CD14-positive monocyte (primary cell): ENCODE results near the gene PIGM. TPM values are rescaled to one million over a fixed set of nuclear protein-coding genes. Genes with fewer than 3 reads are reported as not detected.

Experiments
- DNase-seq, 3 donors: peaks; one replicate each; pipeline ENCODE4 v3.0.0-alpha.2; 2011 to 2022
- H2AFZ ChIP-seq: 2 replicates; pipeline ENCODE4 v1.6.0; 2012; ENCODE audit warnings: mild to moderate bottlenecking, low read depth, low read length, inconsistent platforms; ENCODE audit not compliant: insufficient read depth, poor library complexity, severe bottlenecking
- H3K27ac ChIP-seq, 2 donors: 1 replicate in 1 of 2; 2 replicates in 1 of 2; pipeline ENCODE4 v1.5.1; 2012 to 2013; ENCODE audit warnings: low read length in 2 of 2, control low read depth in 1 of 2, inconsistent platforms in 1 of 2, low read depth in 1 of 2, mild to moderate bottlenecking in 1 of 2
- H3K27me3 ChIP-seq, 2 donors: one replicate each; pipeline versions ENCODE4 v1.6.0 to v1.6.1; 2011 to 2013; ENCODE audit warnings: low read length in 2 of 2; ENCODE audit not compliant: control insufficient read depth in 2 of 2, insufficient read depth in 2 of 2
- H3K36me3 ChIP-seq, 2 donors: replicated peaks in 1 of 2; 1 replicate in 1 of 2; 2 replicates in 1 of 2; pipeline versions ENCODE4 v1.5.1 to v1.6.1; 2012 to 2013; ENCODE audit warnings: low read length in 2 of 2, control low read depth in 1 of 2, inconsistent platforms in 1 of 2, mild to moderate bottlenecking in 1 of 2; ENCODE audit not compliant: insufficient read depth in 2 of 2, control insufficient read depth in 1 of 2
- H3K4me1 ChIP-seq, 2 donors: 1 replicate in 1 of 2; 2 replicates in 1 of 2; pipeline versions ENCODE4 v1.5.1 to v1.6.1; 2012 to 2013; ENCODE audit warnings: low read length in 2 of 2, control low read depth in 1 of 2, inconsistent platforms in 1 of 2, mild to moderate bottlenecking in 1 of 2, moderate library complexity in 1 of 2; ENCODE audit not compliant: insufficient read depth in 2 of 2, control insufficient read depth in 1 of 2
- H3K4me2 ChIP-seq: replicated peaks from 2 replicates; pipeline ENCODE3; 2012; ENCODE audit warnings: low read length, moderate library complexity, mild to moderate bottlenecking; ENCODE audit not compliant: poor library complexity, severe bottlenecking; ENCODE audit errors: extremely low read depth
- H3K4me3 ChIP-seq, 3 experiments: fragments of 200-600 bp in 1 of 3; sonication (generic) in 1 of 3; replicated peaks in 1 of 3; 1 replicate in 2 of 3; 2 replicates in 1 of 3; pipeline ENCODE4 v1.5.1; 2011 to 2013; ENCODE audit warnings: low read length in 3 of 3, mild to moderate bottlenecking in 3 of 3, control low read depth in 2 of 3, low read depth in 2 of 3, inconsistent platforms in 1 of 3, moderate library complexity in 1 of 3
- H3K79me2 ChIP-seq: 2 replicates; pipeline ENCODE4 v1.6.0; 2012; ENCODE audit warnings: mild to moderate bottlenecking, control low read depth, inconsistent platforms, low read length, moderate library complexity; ENCODE audit not compliant: insufficient read depth
- H3K9ac ChIP-seq: 2 replicates; pipeline ENCODE4 v1.6.0; 2017; ENCODE audit warnings: low read length, mild to moderate bottlenecking; ENCODE audit not compliant: insufficient read depth, poor library complexity, severe bottlenecking
- H3K9me3 ChIP-seq, 2 donors: replicated peaks in 1 of 2; 1 replicate in 1 of 2; 2 replicates in 1 of 2; pipeline versions ENCODE4 v1.5.1 to v1.6.1; 2012 to 2013; ENCODE audit warnings: low read length in 2 of 2, control low read depth in 1 of 2; ENCODE audit not compliant: control insufficient read depth in 1 of 2, insufficient read depth in 1 of 2
- H4K20me1 ChIP-seq: 2 replicates; pipeline ENCODE4 v1.6.0; 2012; ENCODE audit warnings: mild to moderate bottlenecking, low read length, control low read depth, moderate library complexity; ENCODE audit not compliant: insufficient read depth
- H3K27ac Mint-ChIP-seq, 7 donors: one replicate each; pipeline ENCODE4 v1.8.0; 2020; ENCODE audit warnings: mild to moderate bottlenecking in 7 of 7, mixed read lengths in 7 of 7, moderate library complexity in 6 of 7, inconsistent platforms in 2 of 7
- H3K27me3 Mint-ChIP-seq, 3 donors: one replicate each; pipeline ENCODE4 v1.8.0; 2021 to 2022; ENCODE audit warnings: low read depth in 3 of 3, mild to moderate bottlenecking in 3 of 3, mixed read lengths in 3 of 3, moderate library complexity in 3 of 3, inconsistent platforms in 1 of 3
- H3K36me3 Mint-ChIP-seq, 2 donors: one replicate each; pipeline ENCODE4 v1.8.0; 2020; ENCODE audit warnings: mixed read lengths in 2 of 2, inconsistent platforms in 1 of 2, mild to moderate bottlenecking in 1 of 2
- H3K4me1 Mint-ChIP-seq: one replicate; pipeline ENCODE4 v1.8.0; 2020; ENCODE audit warnings: mild to moderate bottlenecking, mixed read lengths
- H3K4me3 Mint-ChIP-seq, 2 donors: one replicate each; pipeline ENCODE4 v1.8.0; 2020; ENCODE audit warnings: mild to moderate bottlenecking in 2 of 2, mixed read lengths in 2 of 2, moderate library complexity in 1 of 2
- H3K9me3 Mint-ChIP-seq, 7 donors: one replicate each; pipeline ENCODE4 v1.8.0; 2020 to 2022; ENCODE audit warnings: mixed read lengths in 7 of 7, mild to moderate bottlenecking in 6 of 7, moderate library complexity in 6 of 7, inconsistent platforms in 2 of 7
- WGBS: methylation state at CpG from one replicate; pipeline ENCODE4 v1.1.5; 2013; ENCODE audit warnings: missing lambda C conversion rate; ENCODE audit not compliant: insufficient coverage; 5-methylcytosine and 5-hydroxymethylcytosine counted together
- intact Hi-C, 2 donors: fragments of 100-400 bp; cut with micrococcal nuclease; formaldehyde crosslinking; loops; one replicate each; pipeline versions ENCODE4 v1.15.0 to v1.15.1; 2023
- polyA plus RNA-seq, 3 donors: library from polyadenylated mRNA; depleted of rRNA in 1 of 3; unstranded in 2 of 3; stranded (reverse) in 1 of 3; fragments of 300-500 nt in 2 of 3; fragments of >200 nt in 1 of 3; fragmentation: Illumina TruSeq in 2 of 3; gene quantifications; 1 replicate in 2 of 3; 2 replicates in 1 of 3; pipeline ENCODE4 v1.2.3, GENCODE V29; 2012 to 2021
- TF ChIP-seq, protein P1 (sequence below): fragments of 200-600 bp; IDR thresholded peaks from one replicate; pipeline ENCODE4 v1.8.0; 2022; ENCODE audit warnings: antibody characterized with exemption, mild to moderate bottlenecking

PIGM gene
- polyA plus RNA-seq, 3 donors: 3.7 to 4.2 (median 4.0) TPM

DNA sequence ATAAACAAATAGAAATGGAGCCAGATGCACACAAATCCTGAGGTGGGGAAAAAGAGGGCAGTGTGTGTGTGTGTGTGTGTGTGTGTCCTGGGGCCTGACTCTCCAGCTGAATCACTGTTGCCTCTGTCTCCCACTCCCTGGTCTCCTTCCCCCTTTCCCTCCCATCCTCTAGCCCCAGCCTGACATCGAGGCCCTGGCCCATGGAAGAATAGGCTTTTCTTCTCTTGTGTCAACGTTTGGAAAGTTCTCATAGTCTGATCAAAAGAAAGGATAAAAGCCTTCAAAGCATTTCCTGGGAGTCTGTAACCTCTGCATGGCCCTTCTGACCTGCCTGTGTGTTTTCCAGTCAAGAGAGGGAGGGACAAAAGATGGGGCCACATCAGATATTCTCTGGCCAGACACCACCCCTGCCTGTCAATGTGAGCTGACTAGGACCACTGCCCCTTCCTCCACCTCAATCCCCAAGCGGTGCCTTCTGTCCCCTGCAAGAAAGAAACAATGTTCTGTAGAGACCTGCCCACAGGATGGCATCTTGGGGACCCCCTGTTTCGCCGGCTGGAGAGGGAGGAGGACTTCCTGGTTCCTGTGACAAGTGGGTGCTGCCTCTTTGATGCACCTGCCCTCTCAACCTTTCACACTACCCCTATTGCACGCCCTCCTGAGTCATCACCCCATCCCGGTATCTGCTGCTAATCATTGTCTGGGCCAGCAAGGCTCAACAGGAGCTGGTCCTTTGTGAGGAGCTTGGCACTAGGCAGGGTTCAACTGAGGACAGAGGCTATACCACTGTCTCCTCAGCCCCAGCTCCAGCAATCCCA is 22.0 kb upstream of the PIGM start:
- Mint-ChIP-seq H3K4me1 (no peaks in the 10 kb centered on the region), H3K36me3 (no peaks in the 10 kb centered on the region), H3K27ac (no peak overlapping the region), H3K4me3 (no peak overlapping the region), H3K9me3 (no peaks in the 10 kb centered on the region), H3K27me3 (peaks cover 16 to 23% (median 22%) of the 10 kb centered on the region in 3 donors)
- Histone ChIP-seq H3K27ac (no peak overlapping the region), H3K4me1 (no peaks in the 10 kb centered on the region), H3K79me2 (no peaks in the 10 kb centered on the region), H3K9ac (no peak overlapping the region), H3K27me3 (peaks cover 5 to 6% of the 10 kb centered on the region in 2 donors), H3K9me3 (no peaks in the 10 kb centered on the region), H2AFZ (no peak overlapping the region), H3K4me2 (no peak overlapping the region), H4K20me1 (no peaks in the 10 kb centered on the region), H3K4me3 (no peak overlapping the region), H3K36me3 (no peaks in the 10 kb centered on the region)
- intact Hi-C loops: no loop called here
- no peak for DNase-seq
- WGBS: 65% methylated on average over 2 of the region's 7 CpGs
- TF ChIP-seq, protein P1, sequence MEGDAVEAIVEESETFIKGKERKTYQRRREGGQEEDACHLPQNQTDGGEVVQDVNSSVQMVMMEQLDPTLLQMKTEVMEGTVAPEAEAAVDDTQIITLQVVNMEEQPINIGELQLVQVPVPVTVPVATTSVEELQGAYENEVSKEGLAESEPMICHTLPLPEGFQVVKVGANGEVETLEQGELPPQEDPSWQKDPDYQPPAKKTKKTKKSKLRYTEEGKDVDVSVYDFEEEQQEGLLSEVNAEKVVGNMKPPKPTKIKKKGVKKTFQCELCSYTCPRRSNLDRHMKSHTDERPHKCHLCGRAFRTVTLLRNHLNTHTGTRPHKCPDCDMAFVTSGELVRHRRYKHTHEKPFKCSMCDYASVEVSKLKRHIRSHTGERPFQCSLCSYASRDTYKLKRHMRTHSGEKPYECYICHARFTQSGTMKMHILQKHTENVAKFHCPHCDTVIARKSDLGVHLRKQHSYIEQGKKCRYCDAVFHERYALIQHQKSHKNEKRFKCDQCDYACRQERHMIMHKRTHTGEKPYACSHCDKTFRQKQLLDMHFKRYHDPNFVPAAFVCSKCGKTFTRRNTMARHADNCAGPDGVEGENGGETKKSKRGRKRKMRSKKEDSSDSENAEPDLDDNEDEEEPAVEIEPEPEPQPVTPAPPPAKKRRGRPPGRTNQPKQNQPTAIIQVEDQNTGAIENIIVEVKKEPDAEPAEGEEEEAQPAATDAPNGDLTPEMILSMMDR: no peak

DNA sequence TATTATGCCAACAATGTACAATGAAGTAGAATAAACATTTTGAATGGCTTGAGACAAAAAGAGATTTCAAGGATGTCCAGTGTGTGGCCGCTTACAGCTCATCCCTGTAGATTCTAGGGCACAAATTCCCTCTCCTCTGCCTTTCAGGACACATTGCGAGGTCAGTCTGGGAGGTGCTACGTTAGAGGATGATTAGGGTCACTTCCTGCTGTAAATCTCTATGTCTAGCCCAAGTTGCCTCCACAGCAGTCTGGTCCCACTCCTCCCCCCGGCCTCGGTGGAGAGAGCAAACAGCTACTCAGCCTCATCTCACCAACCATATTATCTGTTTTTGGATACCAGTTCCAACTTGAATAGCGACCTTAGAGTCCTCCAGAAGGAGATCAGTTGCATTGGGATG is 21.1 kb upstream of the PIGM start:
- Histone ChIP-seq H3K9ac (no peak overlapping the region), H3K79me2 (no peaks in the 10 kb centered on the region), H3K4me2 (no peak overlapping the region), H3K27ac (no peak overlapping the region), H2AFZ (no peak overlapping the region), H3K4me1 (no peaks in the 10 kb centered on the region), H4K20me1 (no peaks in the 10 kb centered on the region), H3K36me3 (no peaks in the 10 kb centered on the region), H3K4me3 (no peak overlapping the region), H3K27me3 (peaks cover 5 to 6% of the 10 kb centered on the region in 2 donors), H3K9me3 (no peaks in the 10 kb centered on the region)
- TF ChIP-seq, protein P1: no peak
- no peak overlapping the region for H3K27ac Mint-ChIP-seq
- intact Hi-C loops: no loop called here
- no peak for DNase-seq
- H3K9me3 Mint-ChIP-seq: no peaks in the 10 kb centered on the region
- H3K27me3 Mint-ChIP-seq: peaks cover 16 to 23% (median 21%) of the 10 kb centered on the region in 3 donors
- H3K4me1 Mint-ChIP-seq: no peaks in the 10 kb centered on the region
- no peak overlapping the region for H3K4me3 Mint-ChIP-seq
- WGBS: 40% methylated on average over 1 of the region's 6 CpGs
- H3K36me3 Mint-ChIP-seq: no peaks in the 10 kb centered on the region
